ENCODE data around the gene TBRG4. TPM values are rescaled to one million over a fixed set of nuclear protein-coding genes. Genes with fewer than 3 reads are reported as not detected.

The TBRG4 gene
- total RNA-seq, 1 experiment from 2014 or later = 107 TPM

DNA sequence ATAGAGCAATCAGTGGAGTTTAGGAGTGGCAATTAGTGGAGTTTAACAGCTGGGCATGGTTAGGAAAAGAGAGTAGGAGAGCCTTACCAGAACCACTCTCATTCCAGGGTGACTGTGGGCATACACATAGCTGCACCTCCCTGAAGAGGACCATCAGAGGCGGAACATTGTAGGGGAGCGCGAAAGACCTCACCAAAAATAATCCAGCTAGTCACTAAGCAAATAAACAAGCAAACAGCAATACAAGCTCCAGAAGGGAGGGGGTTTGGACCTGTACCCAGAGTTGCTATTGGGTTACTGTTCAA lies 18.6 kb downstream of the TBRG4 start:
- ChIA-PET CTCF (no interaction called here), POLR2A (ENCODE audit: unreplicated experiment) (no interaction called here)
- TF ChIP-seq EZH2 (IDR thresholded peaks at IDR 0.05; ENCODE audit: low read length, unreplicated experiment) (no peak), EZH2phosphoT487 (IDR thresholded peaks at IDR 0.05; ENCODE audit: borderline replicate concordance, low read length) (no peak)
- Histone ChIP-seq H3K27me3 (ENCODE audit: low read length) (no peaks in the 10 kb centered on the region), H3K4me2 (ENCODE audit: low read length) (peak overlapping the region; percentile 30; the same call in 1 of the 2 replicates), H3K36me3 (ENCODE audit: low read depth, low read length) (no peaks in the 10 kb centered on the region), H4K20me1 (ENCODE audit: low read length) (no peaks in the 10 kb centered on the region), H3K27ac (ENCODE audit: low read length) (no peak overlapping the region), H3K9me2 (replicated peaks; ENCODE audit: low read length) (no peaks in the 10 kb centered on the region), H2AFZ (ENCODE audit: low read length) (no peak overlapping the region), H3K9ac (ENCODE audit: low read length) (no peak overlapping the region), H3K4me1 (ENCODE audit: insufficient read depth, low read length) (peaks cover 15% of the 10 kb centered on the region), H3K9me3 (ENCODE audit: low read length) (0 out of 2 replicates have a peak, but pooled peaks cover 6% of the 10 kb centered on the region), H3K4me3 (ENCODE audit: low read length) (no peak overlapping the region), H3K79me2 (ENCODE audit: low read length) (no peaks in the 10 kb centered on the region), H3F3A (ENCODE audit: low read length, unreplicated experiment) (peaks cover 3% of the 10 kb centered on the region)
- ATAC-seq (peak; percentile 16), DNase-seq (no peak)
- intact Hi-C loops (cut with micrococcal nuclease) = no loop called here
- BruUV-seq (replicated peaks) = no TSS peak

DNA sequence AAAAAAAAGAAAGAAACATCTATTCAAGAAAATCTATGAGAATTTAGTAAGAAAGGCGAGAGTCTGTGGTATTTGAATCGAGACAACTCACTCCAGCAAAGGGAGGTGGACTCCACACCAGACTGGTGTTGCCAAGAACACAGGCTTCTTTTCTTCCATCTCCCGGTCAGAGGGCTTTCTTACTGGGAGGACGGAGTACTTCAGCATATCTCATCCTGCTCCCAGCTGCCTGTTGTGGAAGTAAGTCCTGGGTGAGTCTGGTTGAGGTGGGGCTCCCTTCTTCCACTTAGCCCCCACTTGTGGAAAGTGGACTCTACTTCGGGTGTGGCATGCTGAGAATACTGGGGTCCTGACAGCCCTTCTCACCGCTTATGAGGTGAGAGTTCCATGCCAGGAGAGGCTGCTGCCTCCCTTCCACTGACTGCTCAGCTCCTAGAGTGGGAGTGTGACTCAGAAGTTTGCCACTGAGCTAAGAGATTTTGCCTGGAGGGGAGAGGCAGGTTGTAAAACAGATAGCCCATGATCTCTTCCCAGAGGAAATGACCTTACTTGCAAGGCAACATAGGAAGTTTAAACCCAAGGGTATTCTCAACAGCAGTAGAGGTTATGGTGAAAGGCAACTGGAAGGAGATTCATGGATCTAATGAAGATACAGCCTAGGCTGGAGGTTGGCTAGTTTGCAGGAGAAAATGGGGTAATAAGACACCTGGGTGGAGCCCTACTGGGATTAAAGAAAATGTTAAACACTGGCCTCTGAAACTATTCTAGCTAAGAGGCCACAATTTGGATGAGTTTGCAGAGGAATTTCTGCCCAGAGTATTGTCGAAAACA lies 19.2 kb downstream of the TBRG4 start:
- no peaks in the 10 kb centered on the region for H3K9me2 ChIP-seq (replicated peaks; ENCODE audit: low read length)
- H3K9ac ChIP-seq (ENCODE audit: low read length) = no peak overlapping the region
- H4K20me1 ChIP-seq (ENCODE audit: low read length) = no peaks in the 10 kb centered on the region
- no peak overlapping the region for H3K4me3 ChIP-seq (ENCODE audit: low read length)
- H3K27me3 ChIP-seq (ENCODE audit: low read length) = no peaks in the 10 kb centered on the region
- peak overlapping the region; percentile 30 for H3K4me2 ChIP-seq (ENCODE audit: low read length)
- H3K9me3 ChIP-seq (ENCODE audit: low read length) = 0 out of 2 replicates have a peak, but pooled peaks cover 6% of the 10 kb centered on the region
- ATAC-seq (peak; percentile 87), DNase-seq (peak; percentile 75)
- intact Hi-C loops (cut with micrococcal nuclease) = no loop called here
- no peaks in the 10 kb centered on the region for H3K79me2 ChIP-seq (ENCODE audit: low read length)
- no peaks in the 10 kb centered on the region for H3K36me3 ChIP-seq (ENCODE audit: low read depth, low read length)
- H3F3A ChIP-seq (ENCODE audit: low read length, unreplicated experiment) = peaks cover 3% of the 10 kb centered on the region
- POLR2A ChIA-PET (ENCODE audit: unreplicated experiment) = interaction anchor here (0.5 to 0.8 kb wide), 2 partner anchors 18 to 19 kb away, joined by 4 read pairs; partner anchors contain the start of gene TBRG4
- H3K4me1 ChIP-seq (ENCODE audit: insufficient read depth, low read length) = peaks cover 15% of the 10 kb centered on the region
- no TSS peak for BruUV-seq (replicated peaks)
- CTCF ChIA-PET = no interaction called here
- H2AFZ ChIP-seq (ENCODE audit: low read length) = 0 out of 2 replicates have a peak overlapping the region, but pooled peaks have one; percentile 15
- TF ChIP-seq, protein P1, sequence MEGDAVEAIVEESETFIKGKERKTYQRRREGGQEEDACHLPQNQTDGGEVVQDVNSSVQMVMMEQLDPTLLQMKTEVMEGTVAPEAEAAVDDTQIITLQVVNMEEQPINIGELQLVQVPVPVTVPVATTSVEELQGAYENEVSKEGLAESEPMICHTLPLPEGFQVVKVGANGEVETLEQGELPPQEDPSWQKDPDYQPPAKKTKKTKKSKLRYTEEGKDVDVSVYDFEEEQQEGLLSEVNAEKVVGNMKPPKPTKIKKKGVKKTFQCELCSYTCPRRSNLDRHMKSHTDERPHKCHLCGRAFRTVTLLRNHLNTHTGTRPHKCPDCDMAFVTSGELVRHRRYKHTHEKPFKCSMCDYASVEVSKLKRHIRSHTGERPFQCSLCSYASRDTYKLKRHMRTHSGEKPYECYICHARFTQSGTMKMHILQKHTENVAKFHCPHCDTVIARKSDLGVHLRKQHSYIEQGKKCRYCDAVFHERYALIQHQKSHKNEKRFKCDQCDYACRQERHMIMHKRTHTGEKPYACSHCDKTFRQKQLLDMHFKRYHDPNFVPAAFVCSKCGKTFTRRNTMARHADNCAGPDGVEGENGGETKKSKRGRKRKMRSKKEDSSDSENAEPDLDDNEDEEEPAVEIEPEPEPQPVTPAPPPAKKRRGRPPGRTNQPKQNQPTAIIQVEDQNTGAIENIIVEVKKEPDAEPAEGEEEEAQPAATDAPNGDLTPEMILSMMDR (conservative IDR thresholded peaks at IDR 0.05; ENCODE audit: low read depth, low read length) = no peak
- TF ChIP-seq EZH2phosphoT487 (IDR thresholded peaks at IDR 0.05; ENCODE audit: borderline replicate concordance, low read length) = no peak
- TF ChIP-seq EZH2 (IDR thresholded peaks at IDR 0.05; ENCODE audit: low read length, unreplicated experiment) = no peak
- no peak overlapping the region for H3K27ac ChIP-seq (ENCODE audit: low read length)

DNA sequence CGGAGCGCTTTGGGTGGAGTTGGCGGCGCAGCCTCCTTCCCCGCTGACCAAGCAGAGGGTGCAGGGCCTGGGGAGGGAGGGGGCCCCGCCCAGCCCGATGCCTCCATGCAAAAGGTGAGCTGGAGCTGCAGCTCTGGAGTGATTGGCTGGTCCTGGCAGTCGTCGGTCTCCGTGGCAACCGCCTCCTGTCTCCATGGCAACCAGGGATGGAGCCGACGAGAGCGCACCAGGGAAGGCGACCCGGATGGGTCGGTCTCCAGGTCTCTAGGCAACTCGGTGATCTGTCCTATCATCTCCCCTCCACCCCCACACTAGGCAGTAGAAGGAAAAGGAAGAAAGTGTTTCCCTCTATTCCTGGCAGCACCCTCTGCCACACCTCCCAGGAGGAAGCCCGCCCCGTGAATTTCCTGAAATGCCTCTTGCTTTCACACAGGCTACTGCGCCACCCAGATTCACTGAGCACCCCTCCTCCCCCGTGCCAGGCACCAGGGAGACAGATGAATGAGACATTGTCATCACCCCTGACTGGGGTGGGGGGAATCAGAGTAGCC lies 22.1 kb downstream of the TBRG4 start:
- CTCF ChIA-PET = no interaction called here
- H3K9me3 ChIP-seq (ENCODE audit: low read length) = no peaks in the 10 kb centered on the region
- DNase-seq = peak; percentile 37
- H4K20me1 ChIP-seq (ENCODE audit: low read length) = no peaks in the 10 kb centered on the region
- no peaks in the 10 kb centered on the region for H3K36me3 ChIP-seq (ENCODE audit: low read depth, low read length)
- no TSS peak for BruUV-seq (replicated peaks)
- ATAC-seq = peak; percentile 32
- H3K4me1 ChIP-seq (ENCODE audit: insufficient read depth, low read length) = peaks cover 15% of the 10 kb centered on the region
- TF ChIP-seq EZH2phosphoT487 (IDR thresholded peaks at IDR 0.05; ENCODE audit: borderline replicate concordance, low read length) (no peak), EZH2 (IDR thresholded peaks at IDR 0.05; ENCODE audit: low read length, unreplicated experiment) (no peak)
- TF ChIP-seq, protein P1 (conservative IDR thresholded peaks at IDR 0.05; ENCODE audit: low read depth, low read length) = no peak
- no peak overlapping the region for H3K4me3 ChIP-seq (ENCODE audit: low read length)
- no peaks in the 10 kb centered on the region for H3K79me2 ChIP-seq (ENCODE audit: low read length)
- peaks cover 3% of the 10 kb centered on the region for H3F3A ChIP-seq (ENCODE audit: low read length, unreplicated experiment)
- no peak overlapping the region for H2AFZ ChIP-seq (ENCODE audit: low read length)
- H3K4me2 ChIP-seq (ENCODE audit: low read length) = peak overlapping the region; percentile 22; the same call in 1 of the 2 replicates
- H3K9me2 ChIP-seq (replicated peaks; ENCODE audit: low read length) = no peaks in the 10 kb centered on the region
- H3K27me3 ChIP-seq (ENCODE audit: low read length) = no peaks in the 10 kb centered on the region
- H3K27ac ChIP-seq (ENCODE audit: low read length) = no peak overlapping the region
- intact Hi-C loops (cut with micrococcal nuclease) = no loop called here
- POLR2A ChIA-PET (ENCODE audit: unreplicated experiment) = no interaction called here
- no peak overlapping the region for H3K9ac ChIP-seq (ENCODE audit: low read length)
